GM12878 (cell line): ENCODE data around the gene RNF115. TPM values are rescaled to one million over a fixed set of nuclear protein-coding genes. Genes with fewer than 3 reads are reported as not detected.
"Not testable (repeated sequence)": the region's sequence is repeated elsewhere in the genome, so short reads cannot be mapped to it uniquely, and the experiment has no call there.

Experiments used
- ATAC-seq: fragments of 200-7000 bp; cut with Tn5 transposase; 3 replicates; pipeline ENCODE4 v1.9.1; 2020; ENCODE audit warnings: mild to moderate bottlenecking, moderate library complexity
- BruUV-seq: library from RNA; stranded (reverse); fragments of 400-500 nt; replicated peaks from 2 replicates; lab custom pipeline; 2021; lab: Mats Ljungman, UMichigan
- CTCF ChIA-PET: fragments of 300-600 bp; sonication (Branson Sonifier 250); formaldehyde crosslinking; extraction: SDS; loops from one replicate; lab custom pipeline; 2021; ENCODE audit warnings: inconsistent platforms; lab: Yijun Ruan, JAX
- POLR2A ChIA-PET: fragments of 350-600 bp; formaldehyde crosslinking; extraction: SDS; loops from one replicate; lab custom pipeline; 2021; ENCODE audit warnings: inconsistent platforms; lab: Charles Lee
- RAD21 ChIA-PET: fragments of 300-600 bp; sonication (Branson Sonifier 250); formaldehyde crosslinking; loops from one replicate; lab custom pipeline; 2023; ENCODE audit warnings: antibody characterized with exemption; ENCODE audit not compliant: unreplicated experiment; lab: Charles Lee
- SMC1A ChIA-PET: fragments of 300-600 bp; sonication (Branson Sonifier 250); formaldehyde crosslinking; loops from one replicate; lab custom pipeline; 2023; ENCODE audit not compliant: unreplicated experiment, uncharacterized antibody; lab: Charles Lee
- DNase-seq: peaks from one replicate; pipeline ENCODE4 v3.0.0-alpha.2; 2011; ENCODE audit warnings: low read depth, low spot score
- FAIRE-seq: peaks from 3 replicates; lab custom pipeline; 2011; peaks lifted over from hg19 to GRCh38; lab: Jason Lieb, UNC
- H2AFZ ChIP-seq: 2 replicates; pipeline ENCODE4 v1.6.0; 2011; ENCODE audit warnings: low read depth, low read length, control low read depth; ENCODE audit not compliant: control insufficient read depth
- H3K27ac ChIP-seq: 2 replicates; pipeline ENCODE4 v1.5.1; 2011; ENCODE audit warnings: control low read depth; ENCODE audit not compliant: control insufficient read depth, insufficient read depth
- H3K27me3 ChIP-seq, 2 experiments: replicated peaks in 1 of 2; 2 replicates each; pipeline versions ENCODE4 v1.6.0 to v1.6.1; 2011; ENCODE audit warnings: low read length in 1 of 2; ENCODE audit not compliant: control insufficient read depth in 2 of 2, insufficient read depth in 2 of 2
- H3K36me3 ChIP-seq, 2 experiments: 2 replicates each; pipeline ENCODE4 v1.5.1; 2011; ENCODE audit warnings: low read length in 1 of 2; ENCODE audit not compliant: control insufficient read depth in 2 of 2, insufficient read depth in 2 of 2
- H3K4me1 ChIP-seq: 2 replicates; pipeline ENCODE4 v1.6.1; 2011; ENCODE audit warnings: mild to moderate bottlenecking, low read length, moderate library complexity, mixed read lengths; ENCODE audit not compliant: control insufficient read depth, insufficient read depth
- H3K4me2 ChIP-seq: 2 replicates; pipeline ENCODE4 v1.6.0; 2011; ENCODE audit warnings: control low read depth; ENCODE audit not compliant: control insufficient read depth, insufficient read depth
- H3K4me3 ChIP-seq: fragments of 200-600 bp; sonication (generic); 2 replicates; pipeline ENCODE4 v1.5.1; 2016
- H3K79me2 ChIP-seq: 2 replicates; pipeline ENCODE4 v1.6.0; 2011; ENCODE audit warnings: low read length; ENCODE audit not compliant: control insufficient read depth, insufficient read depth
- H3K9ac ChIP-seq: 2 replicates; pipeline ENCODE4 v1.8.0; 2011; ENCODE audit warnings: low read length, control low read depth, mixed read lengths; ENCODE audit not compliant: control insufficient read depth, insufficient read depth
- H3K9me3 ChIP-seq: replicated peaks from 3 replicates; pipeline ENCODE4 v1.5.1; 2011; ENCODE audit warnings: mild to moderate bottlenecking, low read length; ENCODE audit not compliant: control insufficient read depth, insufficient read depth
- H4K20me1 ChIP-seq: 2 replicates; pipeline ENCODE4 v1.6.0; 2011; ENCODE audit not compliant: control insufficient read depth, insufficient read depth
- BMI1 ChIP-seq: fragments of 450-650 bp; IDR thresholded peaks from 2 replicates; pipeline ENCODE4 v1.6.1; 2016; ENCODE audit warnings: mild to moderate bottlenecking, moderate library complexity, borderline replicate concordance
- E4F1 ChIP-seq: fragments of 450-650 bp; IDR thresholded peaks from 2 replicates; pipeline ENCODE4 v1.6.1; 2018; ENCODE audit warnings: borderline replicate concordance, mild to moderate bottlenecking; ENCODE audit not compliant: partially characterized antibody
- MEF2B ChIP-seq: fragments of 450-650 bp; IDR thresholded peaks from 2 replicates; pipeline ENCODE4 v1.6.1; 2018; ENCODE audit warnings: mild to moderate bottlenecking, moderate library complexity; ENCODE audit not compliant: partially characterized antibody, poor library complexity, severe bottlenecking
- PAX8 ChIP-seq: fragments of 450-650 bp; IDR thresholded peaks from 2 replicates; pipeline ENCODE4 v1.6.1; 2017; ENCODE audit warnings: mild to moderate bottlenecking, moderate library complexity
- RUNX3 ChIP-seq: IDR thresholded peaks from 2 replicates; pipeline ENCODE4 v1.6.1; 2012; ENCODE audit warnings: low read length, inconsistent platforms
- WGBS: methylation state at CpG from one replicate; pipeline ENCODE4 v1.1.6; 2016; ENCODE audit warnings: low lambda C conversion rate; ENCODE audit not compliant: insufficient replicate concordance, insufficient coverage; ENCODE audit errors: missing lambda C conversion rate; 5-methylcytosine and 5-hydroxymethylcytosine counted together
- in situ Hi-C: fragments of 300-500 bp; cut with MboI; formaldehyde crosslinking; loops from 9 replicates; pipeline ENCODE4 v1.14.3; 2018; ENCODE audit warnings: mixed read lengths
- intact Hi-C: fragments of 100-400 bp; cut with micrococcal nuclease; formaldehyde crosslinking; loops from one replicate; pipeline ENCODE4 v1.14.2; 2022; ENCODE audit not compliant: unreplicated experiment
- polyA plus RNA-seq, 11 experiments: library from polyadenylated mRNA; depleted of rRNA in 4 of 11; unstranded in 6 of 11; stranded (reverse) in 5 of 11; fragments of >200 nt; fragmentation: Nextera tagmentation in 4 of 11; fragmentation: Illumina TruSeq in 1 of 11; extraction: Ambion mirVana in 4 of 11; extraction: Trizol in 1 of 11; gene quantifications; 1 replicate in 1 of 11; 2 replicates in 10 of 11; pipeline versions ENCODE4 v1.2.1 to v1.2.3, GENCODE V29; 2011 to 2016; ENCODE audit warnings: inconsistent platforms in 2 of 11, missing spikeins in 2 of 11, low read depth in 1 of 11
- total RNA-seq, 4 experiments: library from RNA; depleted of rRNA in 3 of 4; stranded (reverse); fragments of >200 nt in 3 of 4; fragmentation: Illumina TruSeq in 1 of 4; extraction: Trizol in 1 of 4; gene quantifications; 2 replicates each; pipeline versions ENCODE4 v1.2.1 to v1.2.3, GENCODE V29; 2013 to 2021

RNF115 gene
- total and polyA plus RNA-seq, 10 of the 15 experiments (the other 5 are each of a cell fraction or from before 2014, with no cell fraction given), result 3.4 to 22.0 (median 12.9) TPM

GRCh38 chr1:145771056-145771455 lies 52.8 kb downstream of the RNF115 start:
- POLR2A ChIA-PET, result interaction anchor here (0.6 kb wide), 1 partner anchor 16 kb away, joined by 4 read pairs; no protein-coding TSS in a partner anchor
- no peak overlapping the region for H3K27ac ChIP-seq
- no peak overlapping the region for H3K9ac ChIP-seq
- intact Hi-C loops, result no loop called here
- TF ChIP-seq MEF2B (no peak), BMI1 (no peak), PAX8 (no peak), E4F1 (no peak), RUNX3 (no peak)
- TF ChIP-seq, all 136 proteins: peak for 0
- no peaks in the 10 kb centered on the region; the same call in 2 of the 3 replicates for H3K9me3 ChIP-seq
- no peaks in the 10 kb centered on the region for H3K4me1 ChIP-seq
- H3K4me2 ChIP-seq, result no peak overlapping the region
- no peak overlapping the region for H2AFZ ChIP-seq
- in situ Hi-C loops, result no loop called here
- no peaks in the 10 kb centered on the region for H3K27me3 ChIP-seq
- H4K20me1 ChIP-seq, result no peaks in the 10 kb centered on the region
- ChIA-PET RAD21 (no interaction called here), CTCF (interaction anchor here (1.2 kb wide), 1 partner anchor 11 kb away, joined by 4 read pairs; no protein-coding TSS in a partner anchor), SMC1A (no interaction called here)
- no peak overlapping the region for H3K4me3 ChIP-seq
- ATAC-seq (no peak), FAIRE-seq (no peak), DNase-seq (no peak)
- 100% methylated on average over 1 of the region's 1 CpG for WGBS
- no TSS peak for BruUV-seq
- H3K36me3 ChIP-seq, result peaks cover 0 to 10% of the 10 kb centered on the region in 2 experiments; a peak in 2 of 4 replicates
- H3K79me2 ChIP-seq, result no peaks in the 10 kb centered on the region

GRCh38 chr1:145768004-145768403 lies 55.9 kb downstream of the RNF115 start:
- DNase-seq, H2AFZ ChIP-seq, H3K9me3 ChIP-seq, POLR2A ChIA-PET, H3K79me2 ChIP-seq, H3K4me1 ChIP-seq, H3K36me3 ChIP-seq, H3K27ac ChIP-seq, intact Hi-C loops, H3K4me3 ChIP-seq, ATAC-seq, SMC1A ChIA-PET, H4K20me1 ChIP-seq, H3K27me3 ChIP-seq, in situ Hi-C loops, FAIRE-seq, RAD21 ChIA-PET, BruUV-seq, H3K9ac ChIP-seq, H3K4me2 ChIP-seq: not testable (repeated sequence)
- WGBS, result 97% methylated on average over 10 of the region's 10 CpGs
- CTCF ChIA-PET, result interaction anchor here (1.6 kb wide), 1 partner anchor 12 kb away, joined by 4 read pairs; no protein-coding TSS in a partner anchor

GRCh38 chr1:145766926-145767325 lies 57.0 kb downstream of the RNF115 start:
- H3K9ac ChIP-seq, DNase-seq, intact Hi-C loops, BruUV-seq, ATAC-seq, H3K4me3 ChIP-seq, RAD21 ChIA-PET, POLR2A ChIA-PET, CTCF ChIA-PET, H3K79me2 ChIP-seq, H3K4me1 ChIP-seq, H4K20me1 ChIP-seq, H3K9me3 ChIP-seq, H3K27ac ChIP-seq, H3K36me3 ChIP-seq, in situ Hi-C loops, H3K27me3 ChIP-seq, SMC1A ChIA-PET, H2AFZ ChIP-seq, FAIRE-seq, H3K4me2 ChIP-seq: not testable (repeated sequence)
- WGBS, result 99% methylated on average over 18 of the region's 29 CpGs
